Measurements from ENCODE around the gene CASP10. TPM values are rescaled to one million over a fixed set of nuclear protein-coding genes. Genes with fewer than 3 reads are reported as not detected.

The CASP10 gene
- total and polyA plus RNA-seq, 2 experiments from 2014 or later: 1.6 to 11.0 TPM

GRCh38 chr2:201171259-201171814 lies 11.6 kb upstream of the CASP10 start:
- H3K9me2 ChIP-seq (replicated peaks; ENCODE audit: insufficient read depth): no peaks in the 10 kb centered on the region
- H2AFZ ChIP-seq: no peak overlapping the region
- H4K20me1 ChIP-seq (ENCODE audit: insufficient read depth, poor library complexity, severe bottlenecking): no peaks in the 10 kb centered on the region
- H3K9me3 ChIP-seq (ENCODE audit: low read depth): no peaks in the 10 kb centered on the region
- no peaks in the 10 kb centered on the region for H3K79me2 ChIP-seq
- no peak overlapping the region for H3K4me3 ChIP-seq
- H3K36me3 ChIP-seq (replicated peaks; ENCODE audit: insufficient read depth, low read depth): no peaks in the 10 kb centered on the region
- no peak overlapping the region for H3K27ac ChIP-seq
- 71% methylated on average over 6 of the region's 6 CpGs for WGBS (ENCODE audit: low lambda C conversion rate, missing lambda C conversion rate)
- TF ChIP-seq EZH2 (IDR thresholded peaks at IDR 0.05; ENCODE audit: borderline replicate concordance): no peak
- H3K4me1 ChIP-seq (ENCODE audit: insufficient read depth): no peaks in the 10 kb centered on the region
- DNase-seq (ENCODE audit: low spot score): no peak
- H3K27me3 ChIP-seq: no peaks in the 10 kb centered on the region
- no peak overlapping the region for H3K4me2 ChIP-seq

GRCh38 chr2:201172279-201172678 lies 10.7 kb upstream of the CASP10 start:
- Histone ChIP-seq H3K4me1 (ENCODE audit: insufficient read depth) (no peaks in the 10 kb centered on the region), H4K20me1 (ENCODE audit: insufficient read depth, poor library complexity, severe bottlenecking) (no peaks in the 10 kb centered on the region), H3K27me3 (no peaks in the 10 kb centered on the region), H3K36me3 (replicated peaks; ENCODE audit: insufficient read depth, low read depth) (no peaks in the 10 kb centered on the region), H2AFZ (no peak overlapping the region), H3K27ac (no peak overlapping the region), H3K79me2 (no peaks in the 10 kb centered on the region), H3K4me2 (no peak overlapping the region), H3K9me3 (ENCODE audit: low read depth) (no peaks in the 10 kb centered on the region), H3K4me3 (no peak overlapping the region), H3K9me2 (replicated peaks; ENCODE audit: insufficient read depth) (no peaks in the 10 kb centered on the region)
- TF ChIP-seq EZH2phosphoT487 (IDR thresholded peaks at IDR 0.05; ENCODE audit: low read depth, severe bottlenecking, unreplicated experiment) (no peak), CTCF (IDR thresholded peaks at IDR 0.05; ENCODE audit: poor library complexity) (no peak), EZH2 (IDR thresholded peaks at IDR 0.05; ENCODE audit: borderline replicate concordance) (no peak)
- WGBS (ENCODE audit: low lambda C conversion rate, missing lambda C conversion rate): 83% methylated on average over 2 of the region's 2 CpGs
- DNase-seq (ENCODE audit: low spot score): no peak

- no peaks in the 10 kb centered on the region for H4K20me1 ChIP-seq (ENCODE audit: insufficient read depth, poor library complexity, severe bottlenecking)
- H2AFZ ChIP-seq: no peak overlapping the region
- no peaks in the 10 kb centered on the region for H3K9me3 ChIP-seq (ENCODE audit: low read depth)
- no peaks in the 10 kb centered on the region for H3K4me1 ChIP-seq (ENCODE audit: insufficient read depth)
- no peaks in the 10 kb centered on the region for H3K9me2 ChIP-seq (replicated peaks; ENCODE audit: insufficient read depth)
- no peak overlapping the region for H3K4me3 ChIP-seq
- no peaks in the 10 kb centered on the region for H3K27me3 ChIP-seq
- no peak for DNase-seq (ENCODE audit: low spot score)
- H3K36me3 ChIP-seq (replicated peaks; ENCODE audit: insufficient read depth, low read depth): no peaks in the 10 kb centered on the region
- WGBS (ENCODE audit: low lambda C conversion rate, missing lambda C conversion rate): 55% methylated on average over 1 of the region's 1 CpG
- H3K27ac ChIP-seq: no peak overlapping the region
- H3K4me2 ChIP-seq: no peak overlapping the region
- TF ChIP-seq EZH2 (IDR thresholded peaks at IDR 0.05; ENCODE audit: borderline replicate concordance): no peak
- TF ChIP-seq EZH2phosphoT487 (IDR thresholded peaks at IDR 0.05; ENCODE audit: low read depth, severe bottlenecking, unreplicated experiment): no peak
- no peak for TF ChIP-seq CTCF (IDR thresholded peaks at IDR 0.05; ENCODE audit: poor library complexity)
- no peaks in the 10 kb centered on the region for H3K79me2 ChIP-seq
Observed at GRCh38 chr2:201174687-201175086, 8.3 kb upstream of the CASP10 start.

GRCh38 chr2:201176081-201176481 lies 6.9 kb upstream of the CASP10 start:
- no peak for DNase-seq (ENCODE audit: low spot score)
- Histone ChIP-seq H3K79me2 (no peaks in the 10 kb centered on the region), H3K27me3 (no peaks in the 10 kb centered on the region), H3K9me2 (replicated peaks; ENCODE audit: insufficient read depth) (no peaks in the 10 kb centered on the region), H2AFZ (no peak overlapping the region), H3K4me2 (no peak overlapping the region), H3K27ac (no peak overlapping the region), H3K4me3 (no peak overlapping the region), H3K4me1 (ENCODE audit: insufficient read depth) (no peaks in the 10 kb centered on the region), H3K36me3 (replicated peaks; ENCODE audit: insufficient read depth, low read depth) (no peaks in the 10 kb centered on the region), H4K20me1 (ENCODE audit: insufficient read depth, poor library complexity, severe bottlenecking) (no peaks in the 10 kb centered on the region), H3K9me3 (ENCODE audit: low read depth) (no peaks in the 10 kb centered on the region)
- 78% methylated on average over 5 of the region's 6 CpGs for WGBS (ENCODE audit: low lambda C conversion rate, missing lambda C conversion rate)
- TF ChIP-seq EZH2 (IDR thresholded peaks at IDR 0.05; ENCODE audit: borderline replicate concordance) (no peak), CTCF (IDR thresholded peaks at IDR 0.05; ENCODE audit: poor library complexity) (no peak), EZH2phosphoT487 (IDR thresholded peaks at IDR 0.05; ENCODE audit: low read depth, severe bottlenecking, unreplicated experiment) (no peak)
